SK-MEL-5 (cell line): ENCODE results near the gene AUH. TPM values are rescaled to one million over a fixed set of nuclear protein-coding genes. Genes with fewer than 3 reads are reported as not detected.

Source experiments
- DNase-seq: peaks from one replicate; pipeline ENCODE4 v3.0.0-alpha.2; 2016; ENCODE audit warnings: low read depth, low spot score
- in situ Hi-C: cut with HindIII; loops from 2 replicates; pipeline ENCODE4 v1.10.0; 2016; ENCODE audit warnings: low sequenced_read_pairs, high pct_unique_total_duplicates, low pct_unique_long_range_greater_than_20kb
- total RNA-seq: library from RNA; depleted of rRNA; stranded (reverse); fragments of >200 nt; shearing (Covaris generic); gene quantifications from 2 replicates; pipeline ENCODE4 v1.2.3, GENCODE V29; 2014

Gene AUH
- total RNA-seq, 1 experiment from 2014 or later = 29.9 TPM

DNA sequence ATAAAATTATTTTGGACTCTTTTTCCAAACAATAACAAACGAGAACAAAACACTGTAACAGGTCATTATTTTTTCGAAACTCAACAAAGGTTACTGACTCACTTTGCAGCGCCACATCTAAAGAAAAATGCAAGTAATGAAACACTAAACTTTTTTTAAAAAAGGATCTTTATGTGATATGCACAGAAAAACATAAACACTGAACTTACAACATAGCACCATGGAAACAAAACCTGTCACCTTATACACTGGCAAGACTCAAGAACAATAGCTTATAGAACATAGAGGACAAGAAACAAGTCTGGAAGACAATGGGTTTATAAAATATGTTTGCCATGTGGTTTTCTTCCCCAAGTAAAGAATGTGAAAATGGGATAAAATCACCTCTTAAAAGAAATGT lies 85.2 kb downstream of the AUH start:
- in situ Hi-C loops = no loop called here
- DNase-seq = no peak

DNA sequence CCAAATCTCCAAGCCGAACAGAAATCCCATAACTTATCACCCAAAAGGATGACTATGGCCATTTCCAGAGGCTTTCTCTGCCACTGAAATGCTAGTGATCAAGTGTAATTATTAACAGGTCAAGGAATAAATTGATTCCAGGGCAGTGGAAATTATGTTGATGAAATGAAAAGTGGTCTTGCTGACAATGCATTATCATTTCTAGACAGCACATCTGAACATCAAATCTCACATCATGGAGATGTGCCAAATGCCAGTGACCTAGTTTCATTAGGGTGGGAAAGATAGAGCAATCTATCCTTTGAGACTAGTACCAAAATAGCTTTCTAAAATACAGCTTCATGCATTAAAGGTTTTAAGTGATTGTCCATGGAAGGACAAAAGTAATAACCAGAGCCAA lies 86.1 kb downstream of the AUH start:
- no peak for DNase-seq
- in situ Hi-C loops = no loop called here

DNA sequence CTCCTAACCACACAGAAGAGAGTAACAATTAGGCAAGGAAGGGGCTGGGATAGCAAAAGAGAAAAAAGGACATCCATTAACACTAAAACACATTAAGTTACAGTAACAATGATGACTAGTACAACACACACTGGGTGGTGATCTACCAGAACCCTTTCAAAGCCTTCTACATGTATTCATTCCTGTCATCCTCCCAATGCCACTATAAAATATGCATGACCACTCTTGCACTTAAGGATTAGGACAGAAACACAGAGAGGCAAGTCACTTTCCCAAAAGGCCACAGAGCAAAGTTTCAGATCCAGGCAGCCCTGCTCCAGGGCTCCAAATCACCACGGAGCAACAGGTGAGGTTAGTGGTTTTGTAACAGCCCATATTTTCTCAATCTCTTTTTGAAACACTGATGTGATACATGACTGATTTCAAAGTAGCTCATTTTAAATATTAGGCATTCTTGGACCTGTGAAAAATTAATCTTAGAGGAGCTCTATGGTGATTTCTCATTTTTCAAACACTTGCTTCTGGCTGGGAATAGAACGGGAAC lies 86.7 kb downstream of the AUH start:
- DNase-seq = no peak
- in situ Hi-C loops = no loop called here

DNA sequence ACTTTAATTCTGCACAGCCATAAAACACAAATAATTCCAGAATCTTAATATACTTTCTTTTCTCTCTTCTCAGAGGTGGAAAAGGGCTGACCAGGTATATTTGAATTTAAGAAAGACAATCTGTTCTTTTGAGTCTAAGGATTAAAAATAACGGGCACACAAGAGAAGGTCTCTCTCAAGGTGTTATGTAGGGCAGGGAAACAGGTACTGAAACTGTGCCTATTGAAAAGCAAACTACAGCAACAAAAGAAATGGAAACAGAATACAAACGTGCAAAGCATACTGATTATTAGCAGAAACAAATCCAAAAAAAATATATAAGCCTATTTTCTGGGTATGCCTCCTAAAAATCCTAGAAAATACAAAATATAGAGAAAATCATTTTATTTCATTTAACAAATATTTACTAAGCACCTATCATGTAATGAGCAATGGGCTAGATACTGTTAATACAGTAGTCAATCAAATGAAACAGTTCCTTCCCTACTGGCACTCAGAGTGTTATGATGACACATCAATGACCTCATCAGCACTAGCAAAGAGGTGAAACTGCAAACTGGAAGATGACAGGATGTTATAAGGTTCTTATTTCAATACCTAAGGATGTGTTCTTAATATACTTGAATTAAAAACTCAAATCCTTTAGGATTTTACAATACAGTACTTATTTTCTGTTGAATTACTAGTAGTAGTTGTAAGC lies 87.7 kb downstream of the AUH start:
- no peak for DNase-seq
- in situ Hi-C loops = no loop called here

DNA sequence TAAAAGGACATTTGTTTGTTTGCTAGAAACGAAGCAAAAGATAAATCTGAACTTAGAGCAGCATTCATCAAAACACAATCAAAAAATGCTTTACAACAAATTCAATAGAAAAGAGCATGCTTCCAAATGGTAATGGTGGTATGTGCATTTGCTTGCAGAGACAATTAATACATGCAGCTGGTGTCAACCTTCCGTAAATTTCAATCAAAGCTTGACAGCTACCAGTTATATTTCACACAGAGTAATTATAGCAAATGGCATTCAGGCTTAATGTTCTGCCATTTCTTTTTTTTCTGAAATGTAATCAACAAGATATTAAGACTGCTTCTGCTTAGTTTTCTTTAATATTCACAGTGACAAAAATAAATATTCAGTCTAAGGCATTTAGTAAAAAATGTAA lies 90.6 kb downstream of the AUH start:
- in situ Hi-C loops = no loop called here
- DNase-seq = no peak

DNA sequence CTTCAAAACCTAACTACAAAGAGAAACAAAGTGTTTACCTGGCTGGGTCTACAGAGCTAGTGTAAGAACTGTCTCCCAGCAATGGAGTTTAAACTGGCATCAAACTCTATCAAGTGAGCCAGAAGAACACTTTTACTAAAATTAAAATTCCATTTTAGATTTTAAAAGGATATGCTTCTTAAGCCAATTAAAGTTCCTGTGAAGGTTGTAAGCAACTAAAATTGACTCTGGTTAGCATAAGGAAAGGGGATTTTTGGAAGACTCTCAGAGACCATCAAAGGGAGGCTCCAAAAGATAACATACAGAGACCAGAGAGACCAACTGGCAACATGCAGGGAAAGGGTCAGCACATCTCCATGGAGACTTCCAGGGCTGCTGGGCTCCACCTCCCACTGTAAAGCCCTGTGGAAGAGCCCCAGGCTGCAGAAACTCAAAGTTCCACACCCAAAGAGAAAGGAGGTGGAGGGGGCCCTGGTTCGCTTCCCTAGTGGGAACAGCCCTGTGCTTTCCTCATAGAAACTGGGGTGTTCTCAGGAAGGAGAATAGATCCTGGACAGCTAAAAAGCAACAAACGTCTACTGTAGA lies 91.7 kb downstream of the AUH start:
- in situ Hi-C loops = no loop called here
- DNase-seq = no peak

DNA sequence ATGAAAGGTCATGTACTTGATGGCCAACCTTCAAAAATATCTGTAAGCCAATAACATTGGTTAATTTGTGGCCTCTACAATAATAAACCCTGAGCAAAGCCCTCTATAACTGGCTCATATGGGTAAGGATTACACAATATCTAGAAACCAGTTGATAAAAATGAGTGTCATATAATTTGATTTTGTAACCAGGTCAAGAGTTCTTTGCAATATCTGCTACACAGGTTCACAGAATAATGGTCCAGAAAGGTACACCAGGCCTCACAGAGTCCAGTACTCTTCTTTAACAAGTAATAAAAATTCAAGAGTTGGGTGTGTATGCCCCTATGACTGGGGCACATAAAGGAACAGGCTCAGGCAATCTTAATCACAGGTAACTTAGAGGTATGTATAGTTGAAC lies 95.3 kb downstream of the AUH start:
- in situ Hi-C loops = no loop called here
- no peak for DNase-seq

DNA sequence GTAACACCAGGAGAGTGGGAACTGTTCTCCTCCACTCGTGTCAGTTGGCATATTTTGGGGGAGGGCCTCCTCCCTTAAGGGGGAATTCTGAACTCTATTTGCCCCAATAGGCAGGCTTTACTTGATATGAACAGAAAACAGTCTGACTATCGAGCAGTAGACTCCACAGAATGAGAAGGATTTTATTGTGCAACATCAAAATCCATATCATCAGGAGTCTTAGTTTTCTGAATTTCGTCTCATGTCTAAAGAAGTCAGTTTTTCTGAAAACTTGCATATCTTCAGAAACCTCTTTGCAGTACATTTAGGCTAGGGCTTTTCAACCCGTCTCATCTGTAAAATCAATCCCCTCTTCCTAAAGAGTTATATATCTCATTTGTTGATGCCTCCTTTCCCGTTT lies 96.2 kb downstream of the AUH start:
- DNase-seq = no peak
- in situ Hi-C loops = no loop called here

DNA sequence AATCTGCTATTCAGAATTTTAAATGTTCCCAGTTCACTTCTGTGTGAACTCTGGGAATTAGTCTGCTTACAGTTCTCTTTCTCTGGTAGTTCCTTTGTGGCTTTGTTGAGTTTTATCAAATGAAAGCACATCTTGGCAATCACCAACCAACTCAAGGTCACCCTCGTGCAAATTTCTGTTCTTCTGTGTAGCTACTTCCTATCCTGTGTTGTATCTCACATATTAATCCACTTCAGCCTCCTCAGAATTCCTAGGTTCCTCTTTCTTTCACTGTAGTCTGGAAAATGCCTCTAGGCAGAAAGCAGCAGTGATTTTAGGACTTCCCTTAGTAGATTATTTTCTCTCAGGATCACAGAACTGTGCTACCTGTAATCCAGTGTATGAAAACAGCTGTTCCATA lies 100.3 kb downstream of the AUH start:
- in situ Hi-C loops = no loop called here
- no peak for DNase-seq

DNA sequence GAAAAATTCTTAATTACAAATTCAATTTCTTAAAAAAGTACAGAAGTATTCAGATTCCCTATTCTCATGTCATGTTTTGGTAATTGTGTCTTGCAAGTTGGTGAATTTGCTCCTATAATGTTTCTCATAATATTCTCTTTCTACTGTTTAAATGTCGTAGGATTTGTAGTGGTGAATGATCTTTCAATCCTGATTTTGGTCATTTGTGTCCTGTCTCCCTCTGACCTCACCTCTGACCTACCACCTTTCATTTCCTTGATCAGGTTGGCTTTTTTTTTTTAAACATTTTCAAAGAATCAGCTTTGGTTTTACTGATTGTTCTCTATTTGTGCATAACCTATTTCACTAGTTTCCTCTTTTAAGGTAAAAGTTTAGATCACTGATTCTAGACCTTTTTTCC lies 102.6 kb downstream of the AUH start:
- no peak for DNase-seq
- in situ Hi-C loops = no loop called here

DNA sequence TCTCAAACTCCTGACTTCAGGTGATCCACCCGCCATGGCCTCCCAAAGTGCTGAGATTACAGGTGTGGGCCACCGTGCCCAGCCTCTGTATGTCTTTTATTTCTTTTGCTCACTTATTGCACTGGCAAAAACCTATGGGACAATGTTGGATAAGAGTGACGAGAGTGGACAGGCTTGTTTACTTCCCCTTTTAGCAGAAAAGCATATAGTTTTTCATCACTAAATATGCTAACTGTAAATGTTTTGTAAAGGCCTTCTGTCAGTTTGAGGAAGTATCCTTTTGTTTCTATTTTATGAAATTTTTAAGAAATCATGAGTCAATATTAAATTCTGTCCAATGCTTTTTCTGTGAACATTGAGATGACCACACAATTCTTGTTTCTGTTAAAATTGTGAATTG lies 103.3 kb downstream of the AUH start:
- in situ Hi-C loops = no loop called here
- DNase-seq = no peak

DNA sequence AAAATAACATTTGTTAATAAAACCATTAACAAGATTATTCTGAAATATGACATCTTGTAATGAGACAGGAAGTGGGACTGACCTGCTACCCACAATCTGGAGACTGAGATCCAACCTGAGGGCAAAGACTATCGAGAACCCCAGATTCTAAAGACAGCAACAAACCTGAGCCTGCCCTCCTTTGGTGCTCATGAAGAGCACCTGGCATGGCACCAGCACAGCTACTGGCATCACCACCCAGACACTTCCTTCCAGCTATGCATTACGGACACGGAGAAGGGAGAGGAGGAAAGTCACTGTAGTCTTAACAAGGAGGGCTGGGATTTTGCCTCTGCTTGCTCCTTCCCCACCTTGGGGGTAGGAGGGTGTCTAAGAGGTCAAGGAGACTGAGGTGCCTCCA lies 105.5 kb downstream of the AUH start:
- in situ Hi-C loops = no loop called here

DNA sequence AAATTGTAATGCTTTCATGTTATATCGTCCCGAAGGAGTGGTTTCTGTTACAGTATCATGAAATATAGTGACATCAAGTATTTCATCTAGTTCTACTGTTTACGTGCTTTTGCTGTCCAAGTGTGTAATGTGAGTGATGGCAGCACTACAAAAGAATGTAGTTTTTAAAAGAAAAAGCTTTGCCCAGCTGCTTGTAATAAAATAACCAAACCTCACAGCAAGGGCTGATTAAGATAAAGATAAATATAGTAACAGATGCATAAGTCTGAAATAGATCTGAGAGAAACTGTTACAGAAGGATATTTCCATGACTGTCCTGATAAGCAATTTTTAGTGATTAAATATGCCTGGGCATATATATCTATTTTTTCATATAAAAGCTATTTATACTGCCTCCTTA lies 106.4 kb downstream of the AUH start:
- in situ Hi-C loops = no loop called here

More for the DNA sequence above, 105.5 kb downstream of the AUH start:
- no peak for DNase-seq

DNA sequence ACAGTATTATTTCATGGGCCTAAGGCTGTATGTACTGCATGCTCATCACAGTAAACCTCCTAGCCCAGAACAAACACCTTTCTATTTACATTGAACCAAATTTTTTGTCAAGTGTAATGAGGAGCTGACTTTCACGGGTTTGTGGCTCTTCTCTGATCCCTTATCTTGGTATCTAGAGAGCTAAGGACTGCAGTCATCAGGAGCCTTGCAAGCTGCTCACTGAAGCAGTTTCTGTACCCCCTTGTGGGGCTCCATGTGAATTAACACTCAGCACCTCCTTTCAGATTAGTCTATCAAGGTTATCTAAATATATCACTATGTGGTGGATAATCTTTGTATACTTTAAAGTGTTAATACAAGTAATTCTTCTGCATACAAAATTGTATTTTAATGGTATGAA lies 108.2 kb downstream of the AUH start:
- DNase-seq = peak; percentile 45
- in situ Hi-C loops = no loop called here

More for the DNA sequence above, 106.4 kb downstream of the AUH start:
- no peak for DNase-seq

DNA sequence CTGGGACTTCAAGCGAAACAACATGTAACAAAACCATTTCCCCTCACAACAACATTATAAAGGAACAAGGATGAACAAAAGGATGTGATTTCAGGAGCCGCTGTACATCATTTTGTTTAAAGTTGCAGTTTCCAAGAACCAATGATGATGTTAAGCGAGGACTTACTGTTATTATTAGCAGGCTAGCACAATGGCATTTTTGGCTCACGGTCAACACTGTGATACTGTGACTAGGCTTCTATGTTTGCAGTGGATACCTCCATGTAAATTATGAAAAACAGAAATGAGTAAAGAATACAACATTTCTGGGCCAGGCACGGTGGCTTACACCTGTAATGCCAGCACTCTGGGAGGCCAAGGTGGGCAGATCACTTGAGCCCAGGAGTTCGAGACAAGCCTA lies 113.0 kb downstream of the AUH start:
- no peak for DNase-seq

DNA sequence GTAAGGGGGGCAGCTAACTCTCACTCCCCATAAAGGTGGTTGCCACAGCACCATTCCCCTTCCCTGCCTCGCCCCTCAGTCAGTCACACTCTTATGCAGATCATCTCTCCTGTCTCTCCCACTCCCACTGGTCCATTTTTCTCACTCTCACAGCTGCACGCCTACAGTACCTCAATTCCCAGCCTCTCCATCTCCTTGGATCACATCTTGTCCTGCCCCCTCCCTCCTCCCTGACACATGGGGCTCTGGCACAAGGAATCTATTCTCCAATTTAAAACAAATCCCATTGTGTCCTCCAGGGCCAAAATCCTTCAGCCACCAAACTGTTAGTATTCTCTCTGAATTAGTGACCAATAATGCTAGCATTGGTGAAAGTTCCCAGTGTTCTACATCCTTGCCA lies 114.4 kb downstream of the AUH start:
- in situ Hi-C loops = no loop called here
- no peak for DNase-seq

More for the DNA sequence above, 113.0 kb downstream of the AUH start:
- in situ Hi-C loops = no loop called here

DNA sequence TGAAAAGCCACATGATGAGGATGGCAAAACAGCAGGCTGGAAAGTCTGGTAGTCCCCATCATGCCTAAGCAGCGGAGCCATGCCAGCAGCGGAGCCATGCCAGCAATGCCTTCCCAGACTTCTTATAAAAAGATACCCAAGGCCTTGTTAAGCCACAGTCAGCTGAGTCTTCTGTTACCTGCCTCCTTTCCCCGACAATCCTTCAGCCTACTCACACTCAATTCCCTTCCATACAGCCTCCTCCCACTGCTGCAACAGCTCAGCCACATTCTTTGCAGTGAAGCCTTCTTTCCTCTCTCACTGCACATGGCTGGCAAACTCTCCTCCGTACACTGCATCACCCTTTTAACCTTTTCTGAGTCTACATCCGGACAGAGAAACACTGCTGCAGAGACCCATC lies 114.9 kb downstream of the AUH start:
- DNase-seq = no peak
- in situ Hi-C loops = no loop called here

DNA sequence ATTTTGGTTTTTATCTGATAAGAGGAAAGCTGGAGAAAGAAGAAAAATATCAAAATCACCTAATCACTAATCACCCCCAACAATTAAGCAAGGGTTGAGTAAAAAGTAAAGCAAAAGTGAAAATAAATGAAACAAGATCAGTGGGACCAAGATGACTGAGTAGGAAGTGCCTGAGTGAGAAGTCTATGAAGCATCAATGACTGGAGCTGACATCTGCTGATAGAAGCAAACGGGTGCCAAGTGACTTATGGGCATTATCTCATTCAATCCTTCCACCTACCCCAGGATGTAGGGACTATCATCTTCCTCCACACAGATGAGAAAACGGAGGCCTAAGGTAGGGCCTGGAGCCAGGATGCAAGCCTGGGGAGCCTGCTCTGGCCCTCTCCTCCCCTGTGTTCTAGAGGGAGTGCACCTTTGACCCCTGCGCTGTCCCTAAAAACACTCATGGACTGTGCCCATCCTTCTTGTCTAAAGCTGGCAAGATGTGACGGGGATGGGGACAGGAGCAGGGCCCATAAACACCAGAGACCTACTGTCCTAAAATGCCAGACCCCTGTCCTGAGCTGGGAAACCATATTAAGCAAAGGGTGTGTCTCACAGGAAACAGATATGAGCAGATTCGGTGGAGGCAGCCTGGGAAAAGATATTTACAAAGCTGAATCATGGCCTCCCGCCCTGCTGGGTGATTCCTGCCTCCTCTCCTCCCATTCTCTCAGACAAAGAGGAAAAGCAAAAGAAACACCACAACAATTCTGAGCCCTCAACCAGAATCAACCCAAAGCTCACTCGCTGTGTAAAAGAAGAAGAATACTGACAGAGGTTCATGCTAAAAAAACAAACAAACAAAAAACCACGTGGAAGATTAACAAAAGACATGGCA lies 116.0 kb downstream of the AUH start:
- no peak for DNase-seq
- in situ Hi-C loops = no loop called here
